IMR-90 (cell line): ENCODE measurements around the gene SIRPD. TPM values are rescaled to one million over a fixed set of nuclear protein-coding genes. Genes with fewer than 3 reads are reported as not detected.

Experiments used
- ATAC-seq: fragments of 200-7000 bp; cut with Tn5 transposase; 2 replicates; pipeline ENCODE4 v1.9.1; 2020; ENCODE audit warnings: low read depth, mild to moderate bottlenecking, moderate library complexity
- BruUV-seq: library from RNA; stranded (reverse); fragments of 400-500 nt; replicated peaks from 2 replicates; lab custom pipeline; 2021; lab: Mats Ljungman, UMichigan
- CTCF ChIA-PET: fragments of 300-600 bp; formaldehyde crosslinking; extraction: SDS; loops from one replicate; lab custom pipeline; 2021; ENCODE audit warnings: antibody characterized with exemption; lab: Yijun Ruan, JAX
- POLR2A ChIA-PET: fragments of 300-600 bp; sonication (Branson Sonifier 250); formaldehyde crosslinking; loops from one replicate; lab custom pipeline; 2022; ENCODE audit warnings: antibody characterized with exemption; ENCODE audit not compliant: unreplicated experiment; lab: Charles Lee
- DNase-seq: peaks from one replicate; pipeline ENCODE4 v3.0.0; 2013
- H2AFZ ChIP-seq: replicated peaks from 2 replicates; pipeline ENCODE3; 2013; ENCODE audit warnings: low read length, mild to moderate bottlenecking; ENCODE audit not compliant: poor library complexity
- H2AK5ac ChIP-seq: 2 replicates; pipeline ENCODE4 v1.6.1; 2013; ENCODE audit warnings: low read depth, low read length, inconsistent platforms
- H2AK9ac ChIP-seq: replicated peaks from 2 replicates; pipeline ENCODE3; 2013; ENCODE audit warnings: mild to moderate bottlenecking, low read depth, low read length, moderate library complexity; ENCODE audit not compliant: poor library complexity
- H2BK120ac ChIP-seq: 2 replicates; pipeline ENCODE4 v1.6.1; 2013; ENCODE audit warnings: low read depth, low read length, inconsistent platforms
- H2BK15ac ChIP-seq: 3 replicates; pipeline ENCODE4 v1.6.1; 2013; ENCODE audit warnings: low read depth, low read length, inconsistent platforms
- H2BK20ac ChIP-seq: 2 replicates; pipeline ENCODE4 v1.6.1; 2013; ENCODE audit warnings: low read depth, mild to moderate bottlenecking, inconsistent platforms, low read length, moderate library complexity
- H2BK5ac ChIP-seq: 2 replicates; pipeline ENCODE4 v1.6.1; 2013; ENCODE audit warnings: mild to moderate bottlenecking, low read depth, low read length, inconsistent platforms; ENCODE audit not compliant: poor library complexity, severe bottlenecking
- H3K14ac ChIP-seq: replicated peaks from 2 replicates; pipeline ENCODE4 v1.6.1; 2013; ENCODE audit warnings: low read depth, low read length, inconsistent platforms
- H3K18ac ChIP-seq: 2 replicates; pipeline ENCODE4 v1.6.1; 2013; ENCODE audit warnings: low read depth, low read length, control low read depth
- H3K23ac ChIP-seq: 2 replicates; pipeline ENCODE4 v1.6.1; 2013; ENCODE audit warnings: low read depth, low read length, inconsistent platforms
- H3K27ac ChIP-seq: 2 replicates; pipeline ENCODE4 v1.5.1; 2013; ENCODE audit warnings: mild to moderate bottlenecking, control low read depth, low read length; ENCODE audit not compliant: insufficient read depth
- H3K27me3 ChIP-seq: 2 replicates; pipeline ENCODE4 v1.6.1; 2013; ENCODE audit warnings: low read length; ENCODE audit not compliant: control insufficient read depth, insufficient read depth
- H3K36me3 ChIP-seq: 2 replicates; pipeline ENCODE4 v1.6.1; 2013; ENCODE audit warnings: low read length, mixed read lengths; ENCODE audit not compliant: control insufficient read depth, insufficient read depth
- H3K4ac ChIP-seq: 2 replicates; pipeline ENCODE4 v1.6.1; 2013; ENCODE audit warnings: low read depth, low read length, inconsistent platforms
- H3K4me1 ChIP-seq: 2 replicates; pipeline ENCODE4 v1.6.1; 2013; ENCODE audit warnings: low read length, mixed read lengths; ENCODE audit not compliant: control insufficient read depth, insufficient read depth
- H3K4me2 ChIP-seq: 2 replicates; pipeline ENCODE4 v1.6.1; 2013; ENCODE audit warnings: low read depth, mild to moderate bottlenecking, control low read depth, low read length, moderate library complexity
- H3K4me3 ChIP-seq: 2 replicates; pipeline ENCODE4 v1.5.1; 2013; ENCODE audit warnings: low read depth, mild to moderate bottlenecking, control low read depth, low read length, moderate library complexity; ENCODE audit not compliant: insufficient read depth
- H3K56ac ChIP-seq: 2 replicates; pipeline ENCODE4 v1.6.1; 2013; ENCODE audit warnings: low read length, inconsistent platforms; ENCODE audit not compliant: insufficient read depth; ENCODE audit errors: extremely low read depth
- H3K79me1 ChIP-seq, 2 experiments: 2 replicates each; pipeline ENCODE4 v1.6.1; 2013; ENCODE audit warnings: low read length in 2 of 2, inconsistent platforms in 1 of 2, low read depth in 1 of 2
- H3K9ac ChIP-seq: 2 replicates; pipeline ENCODE4 v1.6.1; 2013; ENCODE audit warnings: low read depth, low read length, control low read depth
- H3K9me1 ChIP-seq: 2 replicates; pipeline ENCODE4 v1.6.1; 2013; ENCODE audit warnings: low read length, inconsistent platforms; ENCODE audit not compliant: insufficient read depth
- H3K9me3 ChIP-seq: 2 replicates; pipeline ENCODE4 v1.6.1; 2013; ENCODE audit warnings: low read length; ENCODE audit not compliant: control insufficient read depth, insufficient read depth
- H4K20me1 ChIP-seq: 2 replicates; pipeline ENCODE4 v1.6.1; 2013; ENCODE audit warnings: low read length, inconsistent platforms; ENCODE audit not compliant: insufficient read depth
- H4K5ac ChIP-seq: 2 replicates; pipeline ENCODE4 v1.6.1; 2013; ENCODE audit warnings: mild to moderate bottlenecking, low read depth, low read length, control low read depth
- H4K8ac ChIP-seq, 2 experiments: 2 replicates each; pipeline ENCODE4 v1.6.1; 2013; ENCODE audit warnings: low read depth in 2 of 2, low read length in 2 of 2, control low read depth in 1 of 2, inconsistent platforms in 1 of 2
- H4K91ac ChIP-seq: 2 replicates; pipeline ENCODE4 v1.6.1; 2013; ENCODE audit warnings: low read depth, low read length, inconsistent platforms; ENCODE audit not compliant: insufficient read depth
- BHLHE40 ChIP-seq: fragments of 150-350 bp; IDR thresholded peaks from 2 replicates; pipeline ENCODE4 v1.6.1; 2016; ENCODE audit warnings: mild to moderate bottlenecking, low read depth, low read length
- CEBPB ChIP-seq: IDR thresholded peaks from 2 replicates; pipeline ENCODE4 v1.6.1; 2012; ENCODE audit warnings: low read depth, low read length, improper control_type of control experiment
- CHD1 ChIP-seq: IDR thresholded peaks from 2 replicates; pipeline ENCODE4 v1.6.1; 2012; ENCODE audit warnings: low read depth, low read length, improper control_type of control experiment
- CTCF ChIP-seq: conservative IDR thresholded peaks from 2 replicates; pipeline ENCODE4 v1.5.1; 2012; ENCODE audit warnings: mild to moderate bottlenecking, low read depth, low read length, improper control_type of control experiment
- MAZ ChIP-seq: IDR thresholded peaks from 2 replicates; pipeline ENCODE4 v1.6.1; 2012; ENCODE audit warnings: low read depth, mild to moderate bottlenecking, low read length, improper control_type of control experiment, moderate library complexity, borderline replicate concordance
- NFE2L2 ChIP-seq: fragments of 150-350 bp; IDR thresholded peaks from 2 replicates; pipeline ENCODE4 v1.6.1; 2016; ENCODE audit warnings: low read depth, mild to moderate bottlenecking, low read length
- POLR2A ChIP-seq: IDR thresholded peaks from 2 replicates; pipeline ENCODE4 v1.6.1; 2012; ENCODE audit warnings: mild to moderate bottlenecking, low read depth, low read length
- RAD21 ChIP-seq: IDR thresholded peaks from 2 replicates; pipeline ENCODE4 v1.6.1; 2012; ENCODE audit warnings: low read length, improper control_type of control experiment
- RCOR1 ChIP-seq: IDR thresholded peaks from 2 replicates; pipeline ENCODE4 v1.6.1; 2012; ENCODE audit warnings: mild to moderate bottlenecking, low read length, improper control_type of control experiment; ENCODE audit not compliant: insufficient replicate concordance
- RFX5 ChIP-seq: IDR thresholded peaks from 2 replicates; pipeline ENCODE4 v1.8.0; 2012; ENCODE audit warnings: low read depth, mild to moderate bottlenecking, low read length, moderate library complexity
- SMC3 ChIP-seq: fragments of 150-350 bp; IDR thresholded peaks from 2 replicates; pipeline ENCODE4 v1.6.1; 2016; ENCODE audit warnings: low read depth, mild to moderate bottlenecking, antibody characterized with exemption, low read length, moderate library complexity
- WGBS, 2 experiments: methylation state at CpG; one replicate each; pipeline versions ENCODE4 v1.1.5 to v1.1.7; 2013; ENCODE audit warnings: missing lambda C conversion rate in 2 of 2; ENCODE audit not compliant: insufficient read length in 1 of 2; ENCODE audit errors: extremely low coverage in 2 of 2; 5-methylcytosine and 5-hydroxymethylcytosine counted together
- dilution Hi-C: fragments of 300-500 bp; cut with HindIII; formaldehyde crosslinking; loops from one replicate; pipeline ENCODE4 v1.14.3; 2018; ENCODE audit warnings: low sequenced_read_pairs; ENCODE audit not compliant: unreplicated experiment
- in situ Hi-C: fragments of 300-500 bp; cut with MboI; formaldehyde crosslinking; loops from 3 replicates; pipeline ENCODE4 v1.14.3; 2019; ENCODE audit warnings: low sequenced_read_pairs, inconsistent platforms, mixed read lengths
- intact Hi-C: fragments of 100-400 bp; cut with micrococcal nuclease; formaldehyde crosslinking; loops from 2 replicates; pipeline ENCODE4 v1.10.0; 2022
- polyA plus RNA-seq, 3 experiments: library from polyadenylated mRNA; depleted of rRNA; stranded (reverse); fragments of >200 nt; gene quantifications; 2 replicates each; pipeline ENCODE4 v1.2.3, GENCODE V29; 2012; ENCODE audit warnings: low replicate concordance in 1 of 3
- total RNA-seq: library from RNA; depleted of rRNA; stranded (reverse); fragments of >200 nt; gene quantifications from 2 replicates; pipeline ENCODE4 v1.2.3, GENCODE V29; 2012
- TF ChIP-seq, protein P1 (sequence below): fragments of 150-350 bp; IDR thresholded peaks from 2 replicates; pipeline ENCODE4 v1.6.1; 2017; ENCODE audit warnings: mild to moderate bottlenecking, antibody characterized with exemption, low read length, low read depth
- TF ChIP-seq, protein P2 (sequence below): fragments of 150-350 bp; IDR thresholded peaks from 2 replicates; pipeline ENCODE4 v1.6.1; 2016; ENCODE audit warnings: low read depth, mild to moderate bottlenecking, low read length, moderate library complexity, borderline replicate concordance

SIRPD gene
- total and polyA plus RNA-seq, 2 of the 4 experiments (the other 2 are of a cell fraction), result not detected

- CTCF ChIA-PET, result interaction anchor here (1.5 kb wide), 1 partner anchor 25 kb away, joined by 4 read pairs; the partner anchor contains the start of gene NSFL1C
- no peak within 1 kb of the TSS for H3K56ac ChIP-seq
- intact Hi-C loops, result no loop called here
- H3K4me3 ChIP-seq, result no peak within 1 kb of the TSS
- no peaks in the 10 kb centered on the region for H3K36me3 ChIP-seq
- in situ Hi-C loops, result no loop called here
- POLR2A ChIA-PET, result no interaction called here
- H4K8ac ChIP-seq, result no peak within 1 kb of the TSS
- no peak within 1 kb of the TSS for H3K4ac ChIP-seq
- no peak within 1 kb of the TSS for H4K91ac ChIP-seq
- no peaks in the 10 kb centered on the region for H3K79me1 ChIP-seq
- H3K9me3 ChIP-seq, result 0 out of 2 replicates have a peak, but pooled peaks cover 3% of the 10 kb centered on the region
- H3K27ac ChIP-seq, result no peak within 1 kb of the TSS
- no peaks in the 10 kb centered on the region for H3K9me1 ChIP-seq
- no TSS peak for BruUV-seq
- no peak within 1 kb of the TSS for H2BK15ac ChIP-seq
- no peak within 1 kb of the TSS for H3K23ac ChIP-seq
- WGBS, 2 experiments, result 84% methylated on average over 6 of the region's 11 CpGs; no CpG with 5 or more reads in 1 of the 2 experiments
- H3K4me2 ChIP-seq, result no peak within 1 kb of the TSS
- H3K27me3 ChIP-seq, result peaks cover 28% of the 10 kb centered on the region
- no peak for DNase-seq
- no peak within 1 kb of the TSS for H2AK5ac ChIP-seq
- no peak within 1 kb of the TSS for H2BK5ac ChIP-seq
- no peak within 1 kb of the TSS for H2AFZ ChIP-seq
- H2BK20ac ChIP-seq, result no peak within 1 kb of the TSS
- no peak within 1 kb of the TSS for H4K5ac ChIP-seq
- H2BK120ac ChIP-seq, result no peak within 1 kb of the TSS
- TF ChIP-seq BHLHE40, result no peak
- TF ChIP-seq NFE2L2, result no peak
- TF ChIP-seq CEBPB, result no peak
- TF ChIP-seq POLR2A, result no peak
- no peak for TF ChIP-seq MAZ
- TF ChIP-seq RCOR1, result no peak
- TF ChIP-seq RAD21, result no peak
- TF ChIP-seq, protein P1, sequence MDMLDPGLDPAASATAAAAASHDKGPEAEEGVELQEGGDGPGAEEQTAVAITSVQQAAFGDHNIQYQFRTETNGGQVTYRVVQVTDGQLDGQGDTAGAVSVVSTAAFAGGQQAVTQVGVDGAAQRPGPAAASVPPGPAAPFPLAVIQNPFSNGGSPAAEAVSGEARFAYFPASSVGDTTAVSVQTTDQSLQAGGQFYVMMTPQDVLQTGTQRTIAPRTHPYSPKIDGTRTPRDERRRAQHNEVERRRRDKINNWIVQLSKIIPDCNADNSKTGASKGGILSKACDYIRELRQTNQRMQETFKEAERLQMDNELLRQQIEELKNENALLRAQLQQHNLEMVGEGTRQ, result no peak
- no peak for TF ChIP-seq CTCF
- no peak for TF ChIP-seq SMC3
- no peak for TF ChIP-seq CHD1
- TF ChIP-seq, protein P2, sequence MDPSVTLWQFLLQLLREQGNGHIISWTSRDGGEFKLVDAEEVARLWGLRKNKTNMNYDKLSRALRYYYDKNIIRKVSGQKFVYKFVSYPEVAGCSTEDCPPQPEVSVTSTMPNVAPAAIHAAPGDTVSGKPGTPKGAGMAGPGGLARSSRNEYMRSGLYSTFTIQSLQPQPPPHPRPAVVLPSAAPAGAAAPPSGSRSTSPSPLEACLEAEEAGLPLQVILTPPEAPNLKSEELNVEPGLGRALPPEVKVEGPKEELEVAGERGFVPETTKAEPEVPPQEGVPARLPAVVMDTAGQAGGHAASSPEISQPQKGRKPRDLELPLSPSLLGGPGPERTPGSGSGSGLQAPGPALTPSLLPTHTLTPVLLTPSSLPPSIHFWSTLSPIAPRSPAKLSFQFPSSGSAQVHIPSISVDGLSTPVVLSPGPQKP, result no peak
- TF ChIP-seq RFX5, result no peak
- H2AK9ac ChIP-seq, result no peak within 1 kb of the TSS
- no peaks in the 10 kb centered on the region for H4K20me1 ChIP-seq
- ATAC-seq, result no peak
- no peaks in the 10 kb centered on the region for H3K4me1 ChIP-seq
- H3K14ac ChIP-seq, result no peak within 1 kb of the TSS
- H3K18ac ChIP-seq, result no peak within 1 kb of the TSS
- no peak within 1 kb of the TSS for H3K9ac ChIP-seq
- dilution Hi-C loops, result no loop called here
Measured at GRCh38 chr20:1491281-1491840, 66.1 kb downstream of the SIRPD start, which contains the start of gene SIRPB2. SIRPB2 (minus strand) TSS chr20:1491420; CDS start chr20:1491359, 61 bp downstream.
